IMR-90 (cell line): ENCODE measurements around the gene ITSN1. TPM values are rescaled to one million over a fixed set of nuclear protein-coding genes. Genes with fewer than 3 reads are reported as not detected.

Experiments used
- ATAC-seq: fragments of 200-7000 bp; cut with Tn5 transposase; 2 replicates; pipeline ENCODE4 v1.9.1; 2020; ENCODE audit warnings: low read depth, mild to moderate bottlenecking, moderate library complexity
- BruUV-seq: library from RNA; stranded (reverse); fragments of 400-500 nt; replicated peaks from 2 replicates; lab custom pipeline; 2021; lab: Mats Ljungman, UMichigan
- CTCF ChIA-PET: fragments of 300-600 bp; formaldehyde crosslinking; extraction: SDS; loops from one replicate; lab custom pipeline; 2021; ENCODE audit warnings: antibody characterized with exemption; lab: Yijun Ruan, JAX
- POLR2A ChIA-PET: fragments of 300-600 bp; sonication (Branson Sonifier 250); formaldehyde crosslinking; loops from one replicate; lab custom pipeline; 2022; ENCODE audit warnings: antibody characterized with exemption; ENCODE audit not compliant: unreplicated experiment; lab: Charles Lee
- DNase-seq: peaks from one replicate; pipeline ENCODE4 v3.0.0; 2013
- H2AFZ ChIP-seq: replicated peaks from 2 replicates; pipeline ENCODE3; 2013; ENCODE audit warnings: low read length, mild to moderate bottlenecking; ENCODE audit not compliant: poor library complexity
- H2AK5ac ChIP-seq: 2 replicates; pipeline ENCODE4 v1.6.1; 2013; ENCODE audit warnings: low read depth, low read length, inconsistent platforms
- H2AK9ac ChIP-seq: replicated peaks from 2 replicates; pipeline ENCODE3; 2013; ENCODE audit warnings: mild to moderate bottlenecking, low read depth, low read length, moderate library complexity; ENCODE audit not compliant: poor library complexity
- H2BK120ac ChIP-seq: 2 replicates; pipeline ENCODE4 v1.6.1; 2013; ENCODE audit warnings: low read depth, low read length, inconsistent platforms
- H2BK15ac ChIP-seq: 3 replicates; pipeline ENCODE4 v1.6.1; 2013; ENCODE audit warnings: low read depth, low read length, inconsistent platforms
- H2BK20ac ChIP-seq: 2 replicates; pipeline ENCODE4 v1.6.1; 2013; ENCODE audit warnings: low read depth, mild to moderate bottlenecking, inconsistent platforms, low read length, moderate library complexity
- H2BK5ac ChIP-seq: 2 replicates; pipeline ENCODE4 v1.6.1; 2013; ENCODE audit warnings: mild to moderate bottlenecking, low read depth, low read length, inconsistent platforms; ENCODE audit not compliant: poor library complexity, severe bottlenecking
- H3K14ac ChIP-seq: replicated peaks from 2 replicates; pipeline ENCODE4 v1.6.1; 2013; ENCODE audit warnings: low read depth, low read length, inconsistent platforms
- H3K18ac ChIP-seq: 2 replicates; pipeline ENCODE4 v1.6.1; 2013; ENCODE audit warnings: low read depth, low read length, control low read depth
- H3K23ac ChIP-seq: 2 replicates; pipeline ENCODE4 v1.6.1; 2013; ENCODE audit warnings: low read depth, low read length, inconsistent platforms
- H3K27ac ChIP-seq: 2 replicates; pipeline ENCODE4 v1.5.1; 2013; ENCODE audit warnings: mild to moderate bottlenecking, control low read depth, low read length; ENCODE audit not compliant: insufficient read depth
- H3K27me3 ChIP-seq: 2 replicates; pipeline ENCODE4 v1.6.1; 2013; ENCODE audit warnings: low read length; ENCODE audit not compliant: control insufficient read depth, insufficient read depth
- H3K36me3 ChIP-seq: 2 replicates; pipeline ENCODE4 v1.6.1; 2013; ENCODE audit warnings: low read length, mixed read lengths; ENCODE audit not compliant: control insufficient read depth, insufficient read depth
- H3K4ac ChIP-seq: 2 replicates; pipeline ENCODE4 v1.6.1; 2013; ENCODE audit warnings: low read depth, low read length, inconsistent platforms
- H3K4me1 ChIP-seq: 2 replicates; pipeline ENCODE4 v1.6.1; 2013; ENCODE audit warnings: low read length, mixed read lengths; ENCODE audit not compliant: control insufficient read depth, insufficient read depth
- H3K4me2 ChIP-seq: 2 replicates; pipeline ENCODE4 v1.6.1; 2013; ENCODE audit warnings: low read depth, mild to moderate bottlenecking, control low read depth, low read length, moderate library complexity
- H3K4me3 ChIP-seq: 2 replicates; pipeline ENCODE4 v1.5.1; 2013; ENCODE audit warnings: low read depth, mild to moderate bottlenecking, control low read depth, low read length, moderate library complexity; ENCODE audit not compliant: insufficient read depth
- H3K56ac ChIP-seq: 2 replicates; pipeline ENCODE4 v1.6.1; 2013; ENCODE audit warnings: low read length, inconsistent platforms; ENCODE audit not compliant: insufficient read depth; ENCODE audit errors: extremely low read depth
- H3K79me1 ChIP-seq, 2 experiments: 2 replicates each; pipeline ENCODE4 v1.6.1; 2013; ENCODE audit warnings: low read length in 2 of 2, inconsistent platforms in 1 of 2, low read depth in 1 of 2
- H3K9ac ChIP-seq: 2 replicates; pipeline ENCODE4 v1.6.1; 2013; ENCODE audit warnings: low read depth, low read length, control low read depth
- H3K9me1 ChIP-seq: 2 replicates; pipeline ENCODE4 v1.6.1; 2013; ENCODE audit warnings: low read length, inconsistent platforms; ENCODE audit not compliant: insufficient read depth
- H3K9me3 ChIP-seq: 2 replicates; pipeline ENCODE4 v1.6.1; 2013; ENCODE audit warnings: low read length; ENCODE audit not compliant: control insufficient read depth, insufficient read depth
- H4K20me1 ChIP-seq: 2 replicates; pipeline ENCODE4 v1.6.1; 2013; ENCODE audit warnings: low read length, inconsistent platforms; ENCODE audit not compliant: insufficient read depth
- H4K5ac ChIP-seq: 2 replicates; pipeline ENCODE4 v1.6.1; 2013; ENCODE audit warnings: mild to moderate bottlenecking, low read depth, low read length, control low read depth
- H4K8ac ChIP-seq, 2 experiments: 2 replicates each; pipeline ENCODE4 v1.6.1; 2013; ENCODE audit warnings: low read depth in 2 of 2, low read length in 2 of 2, control low read depth in 1 of 2, inconsistent platforms in 1 of 2
- H4K91ac ChIP-seq: 2 replicates; pipeline ENCODE4 v1.6.1; 2013; ENCODE audit warnings: low read depth, low read length, inconsistent platforms; ENCODE audit not compliant: insufficient read depth
- CEBPB ChIP-seq: IDR thresholded peaks from 2 replicates; pipeline ENCODE4 v1.6.1; 2012; ENCODE audit warnings: low read depth, low read length, improper control_type of control experiment
- FOS ChIP-seq: fragments of 150-350 bp; IDR thresholded peaks from 2 replicates; pipeline ENCODE4 v1.6.1; 2016; ENCODE audit warnings: low read depth, low read length
- NFE2L2 ChIP-seq: fragments of 150-350 bp; IDR thresholded peaks from 2 replicates; pipeline ENCODE4 v1.6.1; 2016; ENCODE audit warnings: low read depth, mild to moderate bottlenecking, low read length
- RAD21 ChIP-seq: IDR thresholded peaks from 2 replicates; pipeline ENCODE4 v1.6.1; 2012; ENCODE audit warnings: low read length, improper control_type of control experiment
- RFX5 ChIP-seq: IDR thresholded peaks from 2 replicates; pipeline ENCODE4 v1.8.0; 2012; ENCODE audit warnings: low read depth, mild to moderate bottlenecking, low read length, moderate library complexity
- SMC3 ChIP-seq: fragments of 150-350 bp; IDR thresholded peaks from 2 replicates; pipeline ENCODE4 v1.6.1; 2016; ENCODE audit warnings: low read depth, mild to moderate bottlenecking, antibody characterized with exemption, low read length, moderate library complexity
- WGBS, 2 experiments: methylation state at CpG; one replicate each; pipeline versions ENCODE4 v1.1.5 to v1.1.7; 2013; ENCODE audit warnings: missing lambda C conversion rate in 2 of 2; ENCODE audit not compliant: insufficient read length in 1 of 2; ENCODE audit errors: extremely low coverage in 2 of 2; 5-methylcytosine and 5-hydroxymethylcytosine counted together
- dilution Hi-C: fragments of 300-500 bp; cut with HindIII; formaldehyde crosslinking; loops from one replicate; pipeline ENCODE4 v1.14.3; 2018; ENCODE audit warnings: low sequenced_read_pairs; ENCODE audit not compliant: unreplicated experiment
- in situ Hi-C: fragments of 300-500 bp; cut with MboI; formaldehyde crosslinking; loops from 3 replicates; pipeline ENCODE4 v1.14.3; 2019; ENCODE audit warnings: low sequenced_read_pairs, inconsistent platforms, mixed read lengths
- intact Hi-C: fragments of 100-400 bp; cut with micrococcal nuclease; formaldehyde crosslinking; loops from 2 replicates; pipeline ENCODE4 v1.10.0; 2022
- polyA plus RNA-seq, 3 experiments: library from polyadenylated mRNA; depleted of rRNA; stranded (reverse); fragments of >200 nt; gene quantifications; 2 replicates each; pipeline ENCODE4 v1.2.3, GENCODE V29; 2012; ENCODE audit warnings: low replicate concordance in 1 of 3
- total RNA-seq: library from RNA; depleted of rRNA; stranded (reverse); fragments of >200 nt; gene quantifications from 2 replicates; pipeline ENCODE4 v1.2.3, GENCODE V29; 2012
- TF ChIP-seq, protein P1 (sequence below): fragments of 150-350 bp; IDR thresholded peaks from 2 replicates; pipeline ENCODE4 v1.6.1; 2016; ENCODE audit warnings: low read depth, mild to moderate bottlenecking, low read length, moderate library complexity, borderline replicate concordance

ITSN1 gene
- total and polyA plus RNA-seq, 2 of the 4 experiments (the other 2 are of a cell fraction), result 45.4 to 62.0 TPM

DNA sequence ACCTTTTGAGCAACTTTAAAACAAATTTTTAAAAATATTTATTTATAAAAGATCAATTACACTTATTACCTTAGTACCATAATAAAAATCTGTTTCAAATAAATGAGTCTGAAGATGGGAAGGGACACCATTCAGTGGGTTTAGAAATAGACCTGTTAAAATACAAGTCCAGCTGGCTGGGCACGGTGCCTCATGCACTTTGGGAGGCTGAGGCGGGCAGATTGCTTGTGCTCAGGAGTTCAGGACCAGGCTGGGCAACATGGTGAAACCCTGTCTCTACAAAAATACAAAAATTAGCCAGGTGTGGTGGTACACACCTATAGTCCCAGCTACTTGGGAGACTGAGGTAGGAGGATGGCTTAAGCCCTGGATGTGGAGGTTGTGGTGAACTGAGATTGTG lies 57.0 kb downstream of the ITSN1 start:
- Histone ChIP-seq H3K4me3 (no peak overlapping the region), H2BK120ac (no peak overlapping the region), H3K56ac (no peak overlapping the region), H3K4ac (no peak overlapping the region), H3K9ac (no peak overlapping the region), H3K14ac (no peak overlapping the region), H3K36me3 (no peaks in the 10 kb centered on the region), H2AK9ac (no peak overlapping the region), H3K9me3 (no peaks in the 10 kb centered on the region), H3K27me3 (no peaks in the 10 kb centered on the region), H3K79me1 (peaks cover 21 to 64% of the 10 kb centered on the region in 2 experiments), H2AK5ac (no peak overlapping the region), H3K4me2 (no peak overlapping the region), H3K23ac (no peak overlapping the region), H3K9me1 (peaks cover 9% of the 10 kb centered on the region), H4K8ac (no peak overlapping the region), H4K20me1 (peaks cover 25% of the 10 kb centered on the region; the same call in 1 of the 2 replicates), H3K27ac (no peak overlapping the region), H2BK20ac (no peak overlapping the region), H2BK5ac (no peak overlapping the region), H2AFZ (no peak overlapping the region), H3K4me1 (peaks cover 3% of the 10 kb centered on the region), H3K18ac (no peak overlapping the region), H4K5ac (no peak overlapping the region), H2BK15ac (no peak overlapping the region), H4K91ac (no peak overlapping the region)
- ATAC-seq (no peak), DNase-seq (no peak)
- in situ Hi-C loops, result no loop called here
- dilution Hi-C loops, result no loop called here
- intact Hi-C loops, result no loop called here
- no TSS peak for BruUV-seq
- POLR2A ChIA-PET, result no interaction called here
- TF ChIP-seq, protein P1, sequence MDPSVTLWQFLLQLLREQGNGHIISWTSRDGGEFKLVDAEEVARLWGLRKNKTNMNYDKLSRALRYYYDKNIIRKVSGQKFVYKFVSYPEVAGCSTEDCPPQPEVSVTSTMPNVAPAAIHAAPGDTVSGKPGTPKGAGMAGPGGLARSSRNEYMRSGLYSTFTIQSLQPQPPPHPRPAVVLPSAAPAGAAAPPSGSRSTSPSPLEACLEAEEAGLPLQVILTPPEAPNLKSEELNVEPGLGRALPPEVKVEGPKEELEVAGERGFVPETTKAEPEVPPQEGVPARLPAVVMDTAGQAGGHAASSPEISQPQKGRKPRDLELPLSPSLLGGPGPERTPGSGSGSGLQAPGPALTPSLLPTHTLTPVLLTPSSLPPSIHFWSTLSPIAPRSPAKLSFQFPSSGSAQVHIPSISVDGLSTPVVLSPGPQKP, result no peak
- no peak for TF ChIP-seq NFE2L2
- no peak for TF ChIP-seq SMC3
- TF ChIP-seq FOS, result no peak
- no peak for TF ChIP-seq RFX5
- TF ChIP-seq RAD21, result no peak
- no peak for TF ChIP-seq CEBPB
- whole genome bisulfite sequencing, 2 experiments, result no CpG with 5 or more reads among the region's 2 CpGs
- CTCF ChIA-PET, result no interaction called here
